Measurements from ENCODE around the gene GBGT1.
A peak's percentile ranks its signal among the peaks of the same experiment; 100 is the strongest.

DNA sequence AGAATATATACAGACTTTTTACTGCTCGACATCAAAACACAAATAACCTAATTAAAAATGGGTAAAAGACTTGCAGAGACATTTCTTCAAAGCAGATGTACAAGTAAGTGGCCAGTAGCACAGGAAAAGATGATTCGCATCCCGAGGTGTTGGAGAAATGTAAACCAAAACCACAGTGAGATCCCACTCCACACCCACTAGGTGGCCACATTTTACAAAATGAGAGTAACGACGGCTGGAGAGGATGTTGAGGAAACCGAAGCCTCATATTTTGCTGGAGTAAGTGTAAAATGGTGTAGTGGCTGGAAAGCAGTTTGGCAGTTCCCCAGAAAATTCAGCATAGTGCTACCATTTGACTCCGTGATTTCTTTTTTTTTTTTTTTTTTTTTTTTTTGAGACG is 21.3 kb upstream of the GBGT1 start:
- TF ChIP-seq, protein P1, sequence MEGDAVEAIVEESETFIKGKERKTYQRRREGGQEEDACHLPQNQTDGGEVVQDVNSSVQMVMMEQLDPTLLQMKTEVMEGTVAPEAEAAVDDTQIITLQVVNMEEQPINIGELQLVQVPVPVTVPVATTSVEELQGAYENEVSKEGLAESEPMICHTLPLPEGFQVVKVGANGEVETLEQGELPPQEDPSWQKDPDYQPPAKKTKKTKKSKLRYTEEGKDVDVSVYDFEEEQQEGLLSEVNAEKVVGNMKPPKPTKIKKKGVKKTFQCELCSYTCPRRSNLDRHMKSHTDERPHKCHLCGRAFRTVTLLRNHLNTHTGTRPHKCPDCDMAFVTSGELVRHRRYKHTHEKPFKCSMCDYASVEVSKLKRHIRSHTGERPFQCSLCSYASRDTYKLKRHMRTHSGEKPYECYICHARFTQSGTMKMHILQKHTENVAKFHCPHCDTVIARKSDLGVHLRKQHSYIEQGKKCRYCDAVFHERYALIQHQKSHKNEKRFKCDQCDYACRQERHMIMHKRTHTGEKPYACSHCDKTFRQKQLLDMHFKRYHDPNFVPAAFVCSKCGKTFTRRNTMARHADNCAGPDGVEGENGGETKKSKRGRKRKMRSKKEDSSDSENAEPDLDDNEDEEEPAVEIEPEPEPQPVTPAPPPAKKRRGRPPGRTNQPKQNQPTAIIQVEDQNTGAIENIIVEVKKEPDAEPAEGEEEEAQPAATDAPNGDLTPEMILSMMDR (conservative IDR thresholded peaks at IDR 0.05 in 1 of 2, IDR thresholded peaks at IDR 0.05 in 1 of 2; ENCODE audit: low read depth in 1 of 2, low read length in 2 of 2), result peak; percentile 46 to 63
- no peak for TF ChIP-seq EZH2 (IDR thresholded peaks at IDR 0.05; ENCODE audit: low read length, missing control alignments)

All from fibroblast of lung (primary cell).